Lung microvascular endothelial cell (primary cell): ENCODE measurements around the gene B4GALT3. TPM values are rescaled to one million over a fixed set of nuclear protein-coding genes. Genes with fewer than 3 reads are reported as not detected.
"Not testable (repeated sequence)": the region's sequence is repeated elsewhere in the genome, so short reads cannot be mapped to it uniquely, and the experiment has no call there.

Source experiments
- DNase-seq, 2 donors: peaks; one replicate each; pipeline versions ENCODE4 v3.0.0 to v3.0.0-alpha.2; 2010; ENCODE audit warnings: low read depth in 2 of 2
- total RNA-seq: library from RNA; depleted of rRNA; stranded (reverse); fragments of >200 nt; gene quantifications from 2 replicates; pipeline ENCODE4 v1.2.1, GENCODE V29; 2014

Gene B4GALT3
- 17.4 and 26.8 TPM in 2 replicates for total RNA-seq

DNA sequence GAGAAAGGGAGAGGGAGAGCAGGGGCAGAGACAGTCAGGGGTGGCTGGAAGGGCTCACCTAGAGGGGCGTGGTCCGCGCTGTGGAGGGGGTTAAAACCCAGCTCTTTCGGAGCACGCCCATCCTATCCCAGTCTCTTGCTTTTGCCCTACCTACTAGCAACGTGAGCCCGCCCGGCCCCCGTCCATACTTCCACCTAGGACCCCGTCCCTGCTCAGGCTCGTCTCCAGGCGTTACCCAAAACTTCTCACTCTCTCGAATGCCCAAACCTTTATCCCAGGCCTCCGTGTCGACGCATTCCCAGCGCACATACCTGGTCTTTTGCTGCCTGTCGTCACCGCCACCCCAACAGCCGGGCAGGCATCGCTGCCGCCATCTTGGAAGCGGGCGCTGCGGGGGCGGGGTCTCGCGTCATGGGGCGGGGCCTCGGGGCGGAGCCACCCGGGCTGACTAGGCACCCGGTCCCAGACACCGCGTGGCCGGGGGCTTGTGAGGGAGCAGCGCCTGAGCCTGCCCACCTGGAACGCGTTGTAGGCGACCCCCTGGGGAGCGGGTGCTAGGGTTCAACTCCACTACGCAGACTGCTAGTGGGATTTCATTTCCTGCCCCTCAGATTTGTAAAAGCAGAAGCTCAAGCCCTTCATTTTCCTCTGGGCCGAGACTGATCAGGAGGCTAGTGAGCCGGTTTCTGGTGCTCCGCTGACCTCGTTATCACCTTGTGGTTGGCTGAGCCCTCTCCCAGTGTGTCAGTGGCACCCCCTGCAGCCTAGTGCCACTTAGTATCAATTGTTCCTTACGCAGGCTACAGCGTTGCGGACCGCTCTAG, at the start of gene B4GALT3:
Gene B4GALT3, minus strand, starts transcription at position 396 of the 824 bp plus-strand sequence. CDS start 1,447 bp downstream, outside the sequence.
- DNase-seq: peak; percentile 75 to 84

DNA sequence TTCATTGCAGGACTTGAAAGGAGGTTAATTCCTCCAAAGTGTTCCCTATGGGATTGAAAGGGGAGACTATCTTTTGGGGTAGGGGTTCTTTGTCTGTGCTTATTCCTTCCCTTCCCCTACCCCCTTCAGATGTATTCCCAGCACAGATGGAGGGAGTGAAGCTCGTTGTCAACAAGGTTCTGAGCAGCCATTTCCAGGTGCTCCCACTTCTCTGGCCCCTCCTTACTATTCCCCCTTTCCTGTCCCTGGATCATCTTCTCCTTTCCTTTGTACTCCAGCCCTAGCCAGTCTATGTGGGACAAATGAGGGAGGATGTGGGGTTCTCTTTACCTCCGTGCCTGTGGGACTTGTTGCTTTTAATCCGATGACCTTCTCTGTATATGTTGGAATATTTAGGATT, 49.5 kb upstream of the B4GALT3 start:
- no peak for DNase-seq

DNA sequence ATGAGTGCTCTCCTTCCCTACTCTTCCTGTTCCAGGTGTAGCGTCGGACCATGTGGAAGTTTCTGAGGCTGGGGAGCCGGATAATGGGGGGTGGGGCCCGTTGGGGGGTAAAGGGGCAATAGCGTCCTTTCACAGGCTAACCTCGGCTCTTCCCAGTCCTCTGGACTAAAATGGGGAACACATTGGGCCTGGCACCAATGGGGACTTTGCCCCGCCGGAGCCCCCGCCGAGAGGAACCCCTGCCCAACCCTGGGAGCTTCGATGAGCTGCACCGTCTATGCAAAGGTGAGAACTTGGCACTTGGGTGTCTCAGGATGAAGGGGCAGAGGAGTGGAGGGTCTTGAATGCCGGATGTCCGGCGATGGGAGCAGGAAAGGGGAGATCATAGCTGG, 49.0 kb upstream of the B4GALT3 start:
- DNase-seq: no peak

GRCh38 chr1:161225534-161226319, 48.4 kb upstream of the B4GALT3 start, which contains the start of gene TOMM40L:
TOMM40L (plus strand) TSS chr1:161226060; CDS start chr1:161226490, 430 bp downstream.
- peak; percentile 97 to 100 for DNase-seq

- no peak for DNase-seq
Observed at GRCh38 chr1:161225178-161225533, 47.8 kb upstream of the B4GALT3 start.

- not testable (repeated sequence) for DNase-seq
Observed at GRCh38 chr1:161224695-161225087, 47.4 kb upstream of the B4GALT3 start.

DNA sequence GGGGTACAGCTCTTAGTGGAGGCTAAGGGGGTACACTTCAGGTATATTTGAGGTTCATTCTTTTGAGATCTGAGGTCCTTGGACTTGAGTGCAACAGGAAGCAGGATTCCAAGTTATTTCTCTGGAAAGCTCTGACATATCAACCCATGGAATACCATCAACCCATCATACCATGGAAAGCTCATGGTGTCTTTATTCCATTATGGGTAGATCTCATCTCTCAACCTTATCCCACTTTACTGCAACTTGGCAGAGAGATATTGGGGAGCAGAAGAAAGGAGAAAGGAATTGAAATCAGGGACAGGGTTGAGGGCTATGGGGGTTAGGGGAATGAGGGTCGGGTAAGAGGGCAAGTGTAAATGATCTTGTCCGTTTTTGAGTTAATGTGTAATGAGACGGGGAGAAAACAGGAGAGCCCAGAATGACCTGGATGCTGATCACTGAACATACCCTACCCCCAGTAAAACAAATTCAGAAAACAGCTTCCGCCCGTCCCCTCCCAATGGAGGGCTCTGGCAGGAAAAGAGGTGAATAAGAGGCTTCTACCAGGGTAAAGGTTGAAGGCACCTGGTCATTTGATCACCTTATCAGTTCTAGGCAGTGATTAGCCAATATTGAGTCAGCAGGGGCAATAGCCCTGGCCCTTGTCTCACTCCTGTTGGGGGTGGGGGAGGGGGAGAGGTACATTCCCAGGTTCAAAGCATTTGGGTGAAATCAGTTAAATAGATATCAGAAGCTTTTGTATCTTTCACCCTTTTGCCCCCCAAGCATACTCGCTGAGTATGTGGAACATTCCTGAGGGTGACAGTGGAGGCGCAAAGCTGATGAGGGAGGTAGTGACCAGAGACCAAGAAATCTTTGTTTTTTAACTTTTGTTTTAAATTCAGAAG, 46.7 kb upstream of the B4GALT3 start:
- no peak for DNase-seq

DNA sequence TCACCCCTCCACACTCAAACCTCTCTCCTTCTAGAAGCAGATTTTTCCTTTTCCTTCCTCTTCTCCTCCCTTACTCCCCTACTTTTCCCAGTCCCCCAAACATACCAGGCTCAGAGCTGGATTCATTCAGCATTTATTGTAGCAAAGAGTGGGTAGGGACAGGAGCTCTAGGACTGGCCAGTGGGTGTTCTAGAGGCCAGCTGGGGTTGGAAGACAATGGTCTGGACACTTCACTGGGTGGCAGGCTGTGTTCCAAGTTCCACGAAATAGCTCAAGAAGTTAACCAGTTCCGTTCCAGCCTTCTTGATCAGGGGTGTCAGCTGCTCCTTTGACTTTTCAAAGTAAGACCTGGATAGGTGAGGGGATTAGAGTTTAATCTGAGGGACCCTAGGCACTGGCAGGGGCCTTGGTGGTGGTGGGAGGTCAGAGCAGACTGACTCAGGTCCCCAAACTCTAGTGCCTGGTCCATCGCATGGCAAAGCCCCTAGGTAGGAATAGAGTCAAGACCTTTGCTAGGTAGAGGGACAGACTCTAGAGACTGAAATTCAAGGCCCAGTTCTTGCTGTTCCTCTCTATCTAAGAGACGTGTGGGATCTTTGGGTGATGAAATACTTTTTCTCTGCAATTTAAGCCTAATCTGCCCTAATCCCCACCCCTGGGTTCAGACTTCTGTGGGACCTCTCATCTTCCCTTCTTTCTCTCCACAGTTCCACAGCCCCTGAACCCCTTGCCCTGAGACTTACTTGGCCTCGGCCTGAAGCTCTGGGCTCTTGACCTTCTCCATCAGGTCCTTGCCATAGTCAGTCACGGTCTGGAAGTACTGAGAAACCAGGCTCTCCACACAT, 45.1 kb upstream of the B4GALT3 start:
- no peak for DNase-seq

DNA sequence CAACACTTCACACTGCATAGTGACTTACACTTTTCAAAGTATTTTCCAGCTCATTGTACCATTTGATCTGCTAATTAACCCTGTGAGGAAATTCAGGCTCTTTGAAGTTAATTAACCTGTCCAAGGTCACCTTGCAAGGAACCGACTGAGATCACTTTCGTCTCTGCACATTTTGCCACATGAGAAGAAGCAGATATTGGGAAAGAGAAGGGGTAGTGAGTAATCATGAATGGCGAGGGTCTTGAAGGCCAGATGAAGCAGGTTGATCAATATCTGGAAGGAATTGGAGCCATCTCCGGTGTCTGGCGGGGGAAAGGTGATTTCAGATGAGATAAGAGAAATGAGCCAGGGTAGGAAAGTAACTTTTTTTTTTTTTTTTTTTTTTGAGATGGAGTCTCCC, 42.7 kb upstream of the B4GALT3 start:
- DNase-seq: no peak

- DNase-seq: no peak
Observed at GRCh38 chr1:161219078-161219892, 42.0 kb upstream of the B4GALT3 start.

DNA sequence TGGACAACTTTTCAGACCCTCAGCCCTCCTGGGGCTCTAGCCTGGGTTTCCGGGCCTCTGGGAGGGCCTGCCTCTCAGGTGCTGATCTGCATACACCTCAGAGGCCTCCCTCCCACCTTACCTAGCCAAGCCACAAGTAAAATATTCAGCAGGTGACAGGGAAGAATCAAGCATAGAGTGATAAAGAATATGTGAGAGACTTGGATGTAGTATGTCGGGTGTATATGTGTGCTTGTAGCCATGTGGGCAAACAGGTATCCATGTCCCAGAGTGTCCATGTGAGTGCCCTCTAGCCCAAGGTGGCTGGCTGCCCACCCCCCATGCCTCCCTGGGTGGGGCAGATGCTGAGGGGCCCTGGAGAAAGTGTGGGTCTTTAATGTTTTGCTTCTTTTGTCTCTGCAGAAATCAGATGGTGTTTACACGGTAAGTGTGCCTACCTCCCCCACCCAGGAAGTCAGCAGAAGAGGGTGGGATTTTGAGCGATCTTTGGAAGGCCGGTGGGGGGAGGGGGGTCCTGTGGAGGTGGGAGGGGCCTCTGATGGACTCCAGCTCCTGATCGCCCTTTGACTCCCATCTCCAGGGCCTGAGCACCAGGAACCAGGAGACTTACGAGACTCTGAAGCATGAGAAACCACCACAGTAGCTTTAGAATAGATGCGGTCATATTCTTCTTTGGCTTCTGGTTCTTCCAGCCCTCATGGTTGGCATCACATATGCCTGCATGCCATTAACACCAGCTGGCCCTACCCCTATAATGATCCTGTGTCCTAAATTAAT, 41.2 kb upstream of the B4GALT3 start:
- no peak for DNase-seq

DNA sequence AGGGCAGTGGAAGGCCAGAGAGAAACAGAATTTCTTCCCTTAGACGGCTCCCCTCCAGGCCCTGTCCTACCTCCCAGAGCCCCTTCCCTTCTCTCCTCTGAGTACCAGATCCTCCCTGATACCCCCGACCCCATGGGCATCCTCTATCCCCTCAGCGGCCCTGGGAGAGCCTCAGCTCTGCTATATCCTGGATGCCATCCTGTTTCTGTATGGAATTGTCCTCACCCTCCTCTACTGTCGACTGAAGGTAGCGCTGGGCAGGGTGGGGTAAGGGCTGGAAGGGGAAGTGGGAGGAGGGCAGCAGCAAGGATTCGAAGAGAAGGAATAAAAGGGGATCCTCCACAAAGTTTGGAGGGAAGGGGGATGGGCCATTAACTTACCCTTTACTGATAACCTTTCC, 40.5 kb upstream of the B4GALT3 start:
- DNase-seq: no peak

DNA sequence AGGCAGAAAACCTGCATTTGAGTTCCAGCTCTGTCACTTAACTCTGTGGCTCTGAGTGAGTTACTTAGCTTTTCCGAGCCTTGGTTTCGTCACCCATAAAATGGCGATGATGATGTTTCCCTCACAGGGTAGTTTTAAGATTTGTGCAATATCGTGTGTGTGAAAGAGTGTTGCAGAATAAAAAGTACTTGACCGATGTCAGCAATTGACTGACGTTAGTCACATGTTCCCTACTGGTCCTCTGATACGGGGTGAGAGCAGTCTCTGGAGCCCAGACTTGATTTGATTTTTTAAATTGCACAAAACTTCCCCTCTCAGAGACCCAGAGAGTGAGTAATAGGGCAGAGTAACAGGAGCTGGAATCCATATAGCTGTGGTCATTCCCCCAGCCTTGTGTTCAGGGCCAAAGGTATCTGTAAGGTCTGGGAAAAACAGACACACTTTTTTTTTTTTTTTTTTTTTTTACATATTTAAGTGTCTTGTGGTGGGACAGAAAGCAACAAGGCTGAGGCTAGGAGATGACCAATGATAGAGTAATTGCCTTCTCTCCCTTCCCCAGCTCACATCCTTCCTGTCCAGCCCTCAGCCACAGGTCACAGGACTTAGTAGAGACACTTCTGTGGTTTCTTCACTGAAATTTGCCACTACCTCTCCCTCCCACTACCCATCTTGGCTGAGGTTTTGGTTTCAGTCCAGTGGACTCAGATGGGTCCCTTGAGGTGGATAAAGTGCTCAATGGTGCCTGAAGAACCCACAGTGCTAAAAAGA, 39.8 kb upstream of the B4GALT3 start:
- DNase-seq: peak in 1 of 2 donors; percentile 71

- no peak for DNase-seq
Observed at GRCh38 chr1:161215076-161215475, 37.8 kb upstream of the B4GALT3 start, which contains the start of gene FCER1G. FCER1G (plus strand) TSS chr1:161215295; CDS start chr1:161215322, 27 bp downstream.

GRCh38 chr1:161214369-161214768, 37.1 kb upstream of the B4GALT3 start:
- DNase-seq: no peak

GRCh38 chr1:161209790-161210409, 32.6 kb upstream of the B4GALT3 start:
- peak; percentile 73 to 82 for DNase-seq

GRCh38 chr1:161207173-161207572, 29.9 kb upstream of the B4GALT3 start:
- DNase-seq: peak in 1 of 2 donors; percentile 74
